Measurements from ENCODE around the gene ARHGAP26.
"Not testable (repeated sequence)": the region's sequence is repeated elsewhere in the genome, so short reads cannot be mapped to it uniquely, and the experiment has no call there.

ARHGAP26 gene

DNA sequence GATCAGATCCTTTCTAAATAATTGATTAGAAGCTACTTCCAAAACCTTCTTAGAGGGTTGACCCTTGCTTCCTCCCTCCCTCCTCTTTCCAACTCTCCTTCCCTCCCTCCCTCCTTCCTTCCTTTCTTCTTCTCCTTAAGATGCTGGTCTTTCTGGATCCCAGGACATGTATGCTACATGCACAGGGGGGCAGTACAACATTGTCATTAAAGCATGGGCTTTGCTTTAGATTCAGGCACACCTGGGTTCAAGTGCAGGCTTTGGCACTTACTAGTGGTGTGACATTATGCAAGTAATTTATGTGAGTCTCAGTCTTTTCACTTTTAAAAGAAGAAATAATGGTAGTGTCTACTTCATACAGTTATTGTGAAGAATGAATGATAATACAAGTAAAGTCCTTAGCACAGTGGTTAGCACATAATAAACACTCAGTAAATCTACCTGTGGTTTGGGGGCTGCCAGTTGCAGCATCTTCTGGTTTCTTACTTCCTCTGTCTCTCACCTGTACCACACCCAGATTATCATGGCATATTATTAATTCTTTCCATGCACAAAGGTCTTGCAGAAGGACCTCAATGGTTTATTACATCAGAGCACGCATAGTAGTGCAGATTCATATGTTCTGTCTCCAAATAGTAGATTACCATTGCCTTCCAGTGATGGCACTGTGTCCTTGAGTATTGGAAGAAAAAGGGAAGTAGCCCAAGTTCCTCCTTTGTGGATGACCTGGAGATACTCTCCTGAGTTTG lies 154.1 kb downstream of the ARHGAP26 start:
- H3K36me3 ChIP-seq (ENCODE audit: insufficient read depth, low read length) = no peaks in the 10 kb centered on the region
- no peak overlapping the region for H3K27ac ChIP-seq (ENCODE audit: low read depth, low read length)
- no peaks in the 10 kb centered on the region for H3K27me3 ChIP-seq (ENCODE audit: insufficient read depth, low read length)
- no peak overlapping the region for H2AFZ ChIP-seq (ENCODE audit: low read length, unreplicated experiment)
- H3K4me1 ChIP-seq (ENCODE audit: control insufficient read depth, insufficient read depth, low read length, unreplicated experiment) = peaks cover 19% of the 10 kb centered on the region
- H3K79me2 ChIP-seq (ENCODE audit: control insufficient read depth, insufficient read depth, low read length, unreplicated experiment) = no peaks in the 10 kb centered on the region
- H3K4me3 ChIP-seq (ENCODE audit: low read depth, low read length) = no peak overlapping the region

DNA sequence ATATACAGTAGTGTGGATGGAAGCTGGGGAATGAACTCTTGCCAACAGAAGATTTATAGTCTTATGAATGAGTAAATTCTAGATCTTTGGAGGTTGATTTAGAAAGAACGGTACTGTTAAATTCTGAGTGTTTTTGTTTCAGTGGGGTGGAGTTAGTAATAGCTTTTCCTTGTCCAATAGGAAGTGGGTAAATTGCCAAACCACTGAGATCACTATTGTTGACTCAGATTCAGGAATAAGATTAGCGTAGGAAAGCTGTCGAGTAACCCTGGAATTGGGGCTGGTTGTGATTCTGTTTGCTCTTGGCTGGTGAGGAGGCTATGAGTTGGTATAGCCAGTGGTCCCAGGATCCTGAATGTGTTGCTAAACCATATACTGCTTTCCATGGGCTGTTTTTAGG lies 155.6 kb downstream of the ARHGAP26 start:
- Histone ChIP-seq H3K4me1 (ENCODE audit: control insufficient read depth, insufficient read depth, low read length, unreplicated experiment) (peaks cover 19% of the 10 kb centered on the region), H3K4me3 (ENCODE audit: low read depth, low read length) (peak overlapping the region; percentile 42), H3K27me3 (ENCODE audit: insufficient read depth, low read length) (no peaks in the 10 kb centered on the region), H3K27ac (ENCODE audit: low read depth, low read length) (peak overlapping the region; percentile 50), H2AFZ (ENCODE audit: low read length, unreplicated experiment) (peak overlapping the region; percentile 77), H3K79me2 (ENCODE audit: control insufficient read depth, insufficient read depth, low read length, unreplicated experiment) (no peaks in the 10 kb centered on the region), H3K36me3 (ENCODE audit: insufficient read depth, low read length) (no peaks in the 10 kb centered on the region)

DNA sequence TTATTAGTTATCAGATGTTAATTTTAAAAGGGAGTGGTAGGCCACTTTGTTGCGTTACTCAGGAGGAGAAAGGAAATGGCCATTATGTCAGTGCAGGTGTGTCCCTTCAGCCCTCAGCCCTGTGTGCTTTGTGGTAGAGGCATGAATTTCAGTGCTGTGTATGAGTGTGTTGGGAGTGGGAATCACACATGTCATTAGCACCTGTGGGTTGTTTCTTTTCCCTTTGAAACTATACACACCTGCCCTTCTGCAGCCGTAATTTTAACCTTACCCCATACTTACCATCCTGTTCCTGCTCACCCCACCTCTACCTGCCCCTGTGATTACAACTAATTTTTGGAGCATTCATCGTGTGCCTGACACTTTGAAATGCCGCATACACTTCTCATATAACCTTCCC lies 156.4 kb downstream of the ARHGAP26 start:
- H3K36me3 ChIP-seq (ENCODE audit: insufficient read depth, low read length) = no peaks in the 10 kb centered on the region
- no peak overlapping the region for H3K4me3 ChIP-seq (ENCODE audit: low read depth, low read length)
- no peak overlapping the region for H3K27ac ChIP-seq (ENCODE audit: low read depth, low read length)
- no peaks in the 10 kb centered on the region for H3K79me2 ChIP-seq (ENCODE audit: control insufficient read depth, insufficient read depth, low read length, unreplicated experiment)
- no peak overlapping the region for H2AFZ ChIP-seq (ENCODE audit: low read length, unreplicated experiment)
- H3K4me1 ChIP-seq (ENCODE audit: control insufficient read depth, insufficient read depth, low read length, unreplicated experiment) = peaks cover 19% of the 10 kb centered on the region
- no peaks in the 10 kb centered on the region for H3K27me3 ChIP-seq (ENCODE audit: insufficient read depth, low read length)

DNA sequence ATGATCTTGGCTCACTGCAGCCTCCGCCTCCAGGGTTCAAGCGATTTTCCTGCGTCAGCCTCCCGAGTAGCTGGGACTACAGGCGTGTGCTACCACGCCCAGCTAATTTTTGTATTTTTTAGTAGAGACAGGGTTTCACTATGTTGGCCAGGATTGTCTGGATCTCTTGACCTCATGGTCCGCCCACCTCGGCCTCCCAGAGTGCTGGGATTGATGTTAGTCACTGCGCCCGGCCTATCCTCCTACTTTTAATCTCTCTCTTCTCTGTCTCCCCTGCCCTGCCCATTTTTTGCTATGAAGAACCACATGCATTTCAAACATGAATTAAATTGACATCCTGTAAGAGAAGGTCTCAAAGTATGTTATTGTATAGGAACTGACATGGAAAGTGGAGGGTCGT lies 158.8 kb downstream of the ARHGAP26 start:
- H3K4me1 ChIP-seq (ENCODE audit: control insufficient read depth, insufficient read depth, low read length, unreplicated experiment); H3K79me2 ChIP-seq (ENCODE audit: control insufficient read depth, insufficient read depth, low read length, unreplicated experiment); H3K27me3 ChIP-seq (ENCODE audit: insufficient read depth, low read length); H3K4me3 ChIP-seq (ENCODE audit: low read depth, low read length); H3K27ac ChIP-seq (ENCODE audit: low read depth, low read length); H3K36me3 ChIP-seq (ENCODE audit: insufficient read depth, low read length); H2AFZ ChIP-seq (ENCODE audit: low read length, unreplicated experiment): not testable (repeated sequence)

DNA sequence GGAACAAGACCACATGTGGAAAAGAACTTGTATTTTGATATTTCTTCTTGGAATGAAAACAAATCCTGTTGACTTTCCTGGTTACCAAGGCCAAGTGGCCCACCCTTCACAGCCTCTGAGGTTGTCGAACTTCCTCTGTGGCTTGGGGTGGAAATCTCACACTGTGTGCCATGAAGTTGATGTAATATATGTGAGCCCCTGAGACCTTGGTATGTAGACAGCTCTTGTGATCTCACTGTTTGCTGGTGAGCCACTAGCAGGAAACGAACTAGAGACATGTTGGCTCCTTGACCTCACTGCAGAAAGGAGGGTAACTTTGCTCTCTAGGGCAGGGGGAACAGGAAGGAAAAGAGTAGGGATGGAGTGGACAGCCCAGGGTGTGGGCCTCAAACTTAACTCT lies 159.4 kb downstream of the ARHGAP26 start:
- no peaks in the 10 kb centered on the region for H3K36me3 ChIP-seq (ENCODE audit: insufficient read depth, low read length)
- no peaks in the 10 kb centered on the region for H3K27me3 ChIP-seq (ENCODE audit: insufficient read depth, low read length)
- H3K4me1 ChIP-seq (ENCODE audit: control insufficient read depth, insufficient read depth, low read length, unreplicated experiment) = peaks cover 9% of the 10 kb centered on the region
- H2AFZ ChIP-seq (ENCODE audit: low read length, unreplicated experiment) = no peak overlapping the region
- no peaks in the 10 kb centered on the region for H3K79me2 ChIP-seq (ENCODE audit: control insufficient read depth, insufficient read depth, low read length, unreplicated experiment)
- H3K27ac ChIP-seq (ENCODE audit: low read depth, low read length) = no peak overlapping the region
- H3K4me3 ChIP-seq (ENCODE audit: low read depth, low read length) = no peak overlapping the region

DNA sequence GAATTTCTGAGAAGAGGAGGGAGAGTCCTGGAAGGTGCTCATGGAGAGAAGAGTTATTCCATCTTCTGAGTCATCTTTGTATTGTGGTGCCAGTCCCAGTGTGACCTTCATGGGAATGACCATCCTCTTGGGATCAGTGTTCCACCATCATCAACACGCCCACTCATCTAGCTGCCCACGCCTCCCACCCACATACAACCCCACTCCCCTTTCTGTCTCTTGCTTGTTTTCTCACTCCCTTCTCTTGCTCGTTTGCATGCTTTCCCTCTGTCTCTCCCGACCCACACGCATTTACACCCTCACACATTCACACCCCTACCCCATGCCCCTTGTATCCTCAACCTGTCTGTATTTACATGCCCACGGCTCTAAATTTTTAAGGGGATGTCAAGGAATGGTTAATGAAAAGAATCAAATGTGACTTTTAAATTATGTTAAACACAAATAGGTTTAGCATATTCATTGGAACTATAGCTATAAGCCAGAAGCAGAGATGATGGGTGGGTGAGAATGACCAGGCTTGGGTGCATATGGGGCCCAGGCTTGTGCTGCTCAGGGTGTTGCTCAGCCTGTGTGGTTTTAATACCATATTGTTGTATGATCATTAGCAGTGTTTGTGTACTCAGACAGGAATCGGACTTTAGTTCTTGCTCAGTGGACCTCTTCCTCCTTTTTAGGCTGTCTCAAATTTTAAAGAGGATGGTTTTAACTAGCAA lies 160.4 kb downstream of the ARHGAP26 start:
- Histone ChIP-seq H3K36me3 (ENCODE audit: insufficient read depth, low read length) (no peaks in the 10 kb centered on the region), H3K27ac (ENCODE audit: low read depth, low read length) (no peak overlapping the region), H3K4me3 (ENCODE audit: low read depth, low read length) (no peak overlapping the region), H2AFZ (ENCODE audit: low read length, unreplicated experiment) (no peak overlapping the region), H3K4me1 (ENCODE audit: control insufficient read depth, insufficient read depth, low read length, unreplicated experiment) (peaks cover 6% of the 10 kb centered on the region), H3K79me2 (ENCODE audit: control insufficient read depth, insufficient read depth, low read length, unreplicated experiment) (no peaks in the 10 kb centered on the region), H3K27me3 (ENCODE audit: insufficient read depth, low read length) (no peaks in the 10 kb centered on the region)

DNA sequence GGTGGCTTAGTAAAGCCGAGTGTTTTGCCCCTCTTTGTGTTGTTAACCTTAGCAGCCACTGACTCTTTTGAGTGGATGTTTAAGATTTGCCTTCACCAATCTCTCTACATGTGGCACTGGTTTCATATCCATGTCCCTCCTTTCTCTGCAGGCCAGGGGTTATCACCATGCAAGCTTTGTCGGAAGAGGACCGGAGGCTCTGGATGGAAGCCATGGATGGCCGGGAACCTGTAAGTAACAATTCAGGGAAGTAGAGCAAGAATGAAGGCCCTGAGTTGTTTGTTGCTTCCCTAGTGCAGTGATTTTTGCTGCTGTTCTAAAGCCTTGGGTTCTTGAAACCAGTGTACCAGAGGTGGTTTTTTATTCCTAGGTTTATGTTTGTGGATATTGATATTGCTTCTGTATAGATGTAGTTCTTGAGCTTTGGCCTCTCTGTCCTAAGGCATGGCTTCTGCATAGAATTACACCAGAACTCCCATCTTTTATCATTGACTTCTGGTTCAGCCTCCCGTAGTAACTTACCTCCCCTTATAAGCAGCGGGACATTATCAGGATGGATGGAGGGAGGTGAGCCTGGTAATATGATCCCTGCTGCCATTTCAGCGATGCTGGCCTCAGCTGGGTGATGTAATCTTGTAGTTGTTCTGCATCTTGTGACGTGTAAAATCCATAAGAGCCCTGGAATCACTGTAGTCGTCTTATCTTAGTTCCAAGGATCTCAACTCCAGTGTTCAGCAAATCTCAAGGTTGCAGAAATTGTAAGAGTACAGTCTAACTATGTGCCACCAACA lies 161.9 kb downstream of the ARHGAP26 start:
- Histone ChIP-seq H3K27ac (ENCODE audit: low read depth, low read length) (no peak overlapping the region), H3K36me3 (ENCODE audit: insufficient read depth, low read length) (no peaks in the 10 kb centered on the region), H3K27me3 (ENCODE audit: insufficient read depth, low read length) (no peaks in the 10 kb centered on the region), H3K4me1 (ENCODE audit: control insufficient read depth, insufficient read depth, low read length, unreplicated experiment) (peaks cover 3% of the 10 kb centered on the region), H2AFZ (ENCODE audit: low read length, unreplicated experiment) (no peak overlapping the region), H3K79me2 (ENCODE audit: control insufficient read depth, insufficient read depth, low read length, unreplicated experiment) (no peaks in the 10 kb centered on the region), H3K4me3 (ENCODE audit: low read depth, low read length) (no peak overlapping the region)

DNA sequence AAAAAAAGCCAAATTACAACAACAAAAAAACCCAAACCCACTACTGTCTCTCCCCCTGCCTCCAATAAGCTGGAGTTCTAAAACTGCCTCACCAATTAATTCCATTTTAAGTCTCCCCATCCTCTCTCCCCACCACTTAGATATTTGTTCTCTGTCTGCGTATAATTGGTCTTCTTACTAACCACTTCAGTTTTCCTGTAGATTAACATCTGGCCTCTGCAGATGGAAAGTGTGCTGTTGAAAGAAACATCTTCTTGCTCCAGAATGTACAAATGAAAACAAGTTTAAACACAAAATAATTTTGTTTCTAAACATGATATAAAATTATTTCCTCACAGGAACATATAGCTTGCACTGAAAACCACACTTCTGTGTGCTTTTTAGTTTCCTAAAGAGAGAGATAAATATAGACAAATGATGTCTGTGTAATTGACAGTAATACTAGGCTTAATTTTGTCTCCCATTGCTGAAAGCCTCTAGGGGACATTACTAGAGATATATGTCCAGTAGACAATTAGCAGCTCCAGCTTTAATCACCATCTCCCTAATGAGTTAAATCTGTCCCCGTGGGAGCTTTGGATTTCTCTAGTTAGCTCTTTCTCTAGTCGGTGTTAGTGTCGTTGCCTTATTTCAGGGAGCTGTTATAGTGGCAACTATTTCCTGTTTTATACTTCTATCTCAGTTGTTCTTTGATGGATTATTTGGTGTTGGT lies 164.0 kb downstream of the ARHGAP26 start:
- H2AFZ ChIP-seq (ENCODE audit: low read length, unreplicated experiment) = no peak overlapping the region
- H3K36me3 ChIP-seq (ENCODE audit: insufficient read depth, low read length) = no peaks in the 10 kb centered on the region
- peaks cover 3% of the 10 kb centered on the region for H3K4me1 ChIP-seq (ENCODE audit: control insufficient read depth, insufficient read depth, low read length, unreplicated experiment)
- no peak overlapping the region for H3K4me3 ChIP-seq (ENCODE audit: low read depth, low read length)
- no peak overlapping the region for H3K27ac ChIP-seq (ENCODE audit: low read depth, low read length)
- no peaks in the 10 kb centered on the region for H3K79me2 ChIP-seq (ENCODE audit: control insufficient read depth, insufficient read depth, low read length, unreplicated experiment)
- H3K27me3 ChIP-seq (ENCODE audit: insufficient read depth, low read length) = no peaks in the 10 kb centered on the region

DNA sequence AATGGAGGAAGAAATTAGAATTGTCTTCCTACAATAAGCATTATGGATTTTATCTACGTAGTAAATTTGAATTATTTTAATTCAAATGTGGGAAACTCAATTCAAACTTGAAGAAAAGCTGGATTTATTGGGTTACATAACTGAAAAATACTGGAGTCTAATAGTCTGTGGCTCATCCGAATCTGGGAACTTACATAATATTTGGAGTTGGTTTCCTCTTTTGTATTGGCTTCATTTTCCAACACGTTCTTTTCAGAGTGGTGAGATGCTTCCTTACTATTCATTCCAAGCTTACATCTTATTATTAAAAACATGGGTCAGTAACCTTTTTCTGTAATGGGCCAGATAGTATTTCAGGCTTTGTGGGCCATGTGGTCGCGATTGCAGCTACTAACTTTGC lies 164.8 kb downstream of the ARHGAP26 start:
- no peaks in the 10 kb centered on the region for H3K36me3 ChIP-seq (ENCODE audit: insufficient read depth, low read length)
- no peaks in the 10 kb centered on the region for H3K79me2 ChIP-seq (ENCODE audit: control insufficient read depth, insufficient read depth, low read length, unreplicated experiment)
- no peak overlapping the region for H3K27ac ChIP-seq (ENCODE audit: low read depth, low read length)
- no peaks in the 10 kb centered on the region for H3K27me3 ChIP-seq (ENCODE audit: insufficient read depth, low read length)
- H2AFZ ChIP-seq (ENCODE audit: low read length, unreplicated experiment) = no peak overlapping the region
- H3K4me3 ChIP-seq (ENCODE audit: low read depth, low read length) = no peak overlapping the region
- H3K4me1 ChIP-seq (ENCODE audit: control insufficient read depth, insufficient read depth, low read length, unreplicated experiment) = peaks cover 3% of the 10 kb centered on the region

DNA sequence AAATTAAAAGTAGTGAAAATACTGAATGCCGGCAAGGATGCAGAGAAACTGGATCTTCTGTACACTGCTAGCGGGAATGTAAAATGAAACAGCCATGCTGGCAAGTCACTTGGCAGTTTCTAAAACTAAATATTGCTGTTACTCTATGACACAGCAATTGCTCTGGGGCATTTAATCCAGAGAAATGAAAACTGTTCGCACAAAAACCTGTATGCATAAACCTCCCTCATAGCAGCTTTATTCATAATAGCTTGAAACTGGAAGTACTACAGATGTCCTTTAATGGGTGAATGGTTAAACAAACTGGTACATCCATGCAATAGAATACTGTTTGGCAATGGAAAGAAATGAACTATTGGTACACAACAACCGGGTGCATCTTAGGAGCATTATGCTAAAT lies 167.2 kb downstream of the ARHGAP26 start:
- Histone ChIP-seq H3K27ac (ENCODE audit: low read depth, low read length) (no peak overlapping the region), H3K4me3 (ENCODE audit: low read depth, low read length) (no peak overlapping the region), H3K27me3 (ENCODE audit: insufficient read depth, low read length) (no peaks in the 10 kb centered on the region), H3K36me3 (ENCODE audit: insufficient read depth, low read length) (no peaks in the 10 kb centered on the region), H3K79me2 (ENCODE audit: control insufficient read depth, insufficient read depth, low read length, unreplicated experiment) (no peaks in the 10 kb centered on the region), H3K4me1 (ENCODE audit: control insufficient read depth, insufficient read depth, low read length, unreplicated experiment) (peaks cover 3% of the 10 kb centered on the region), H2AFZ (ENCODE audit: low read length, unreplicated experiment) (no peak overlapping the region)
